Measurements from ENCODE around the gene EMP1. TPM values are rescaled to one million over a fixed set of nuclear protein-coding genes. Genes with fewer than 3 reads are reported as not detected.

Gene EMP1
- total and polyA plus RNA-seq, 9 of the 15 experiments (the other 6 are each of a cell fraction or from before 2014, with no cell fraction given), result 0.10 to 0.60 TPM; not detected in 7

DNA sequence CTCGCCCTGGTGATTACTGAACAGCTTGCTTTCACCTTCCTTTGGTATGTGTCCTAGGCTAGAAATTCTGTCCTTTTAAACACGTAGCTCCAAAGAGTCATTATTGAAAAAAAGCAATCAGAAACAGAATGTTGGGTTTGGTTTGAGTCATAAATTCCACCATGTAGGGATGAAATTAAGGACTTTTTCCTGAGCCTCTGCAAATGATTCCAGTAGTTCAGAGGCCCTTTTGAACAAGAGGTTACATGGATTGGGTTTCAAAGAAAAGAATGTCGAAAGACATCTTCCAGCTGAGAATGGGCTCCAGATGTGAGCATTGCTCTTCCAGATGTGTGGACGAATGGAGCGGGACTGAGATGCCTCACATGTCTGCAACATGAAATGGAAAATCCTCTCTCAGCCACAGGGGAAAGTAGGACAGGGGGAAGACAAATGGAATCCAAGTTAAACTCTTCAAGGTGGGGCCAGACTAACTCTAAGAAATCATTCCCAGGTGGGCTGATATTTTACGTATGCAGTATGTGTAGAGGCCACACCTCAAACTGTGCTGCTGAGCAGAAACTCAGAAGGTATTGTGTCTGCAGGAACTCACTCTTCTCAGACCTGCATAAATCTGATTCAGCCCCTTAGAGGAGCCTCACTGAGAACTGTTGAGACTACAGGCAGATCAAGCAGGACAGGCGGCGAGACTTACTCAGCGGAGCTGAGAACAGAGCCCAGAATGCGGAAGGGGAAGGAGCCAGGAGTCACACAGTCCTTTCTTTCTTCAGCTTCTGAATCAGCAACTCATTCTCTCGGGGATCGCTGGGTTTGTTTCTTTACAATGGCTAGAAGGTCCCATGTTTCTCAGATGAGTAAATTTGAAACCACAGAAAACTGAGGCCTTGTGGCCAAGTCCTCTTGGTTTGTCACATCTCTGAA lies 23.3 kb upstream of the EMP1 start:
- no peak for ATAC-seq
- in situ Hi-C loops (cut with MboI), result no loop called here
- no peak for FAIRE-seq
- H3K4me2 ChIP-seq (ENCODE audit: insufficient read depth, low read length), result no peak overlapping the region
- 3% methylated on average over 11 of the region's 12 CpGs for WGBS (ENCODE audit: insufficient coverage, low coverage, missing lambda C conversion rate)
- H3K9me3 ChIP-seq (replicated peaks; ENCODE audit: control insufficient read depth, insufficient read depth, low read depth, low read length), result no peaks in the 10 kb centered on the region
- no peaks in the 10 kb centered on the region; a peak in 1 of 5 replicates for H3K27me3 ChIP-seq (ENCODE audit: control insufficient read depth in 2 of 2, insufficient read depth in 2 of 2, low read length in 2 of 2)
- ChIA-PET POLR2A (no interaction called here), CTCF (ENCODE audit: low intra/inter-chr PET ratio) (no interaction called here)
- H3K79me2 ChIP-seq (ENCODE audit: control insufficient read depth, insufficient read depth, low read length), result no peaks in the 10 kb centered on the region
- H4K20me1 ChIP-seq (replicated peaks; ENCODE audit: control insufficient read depth, insufficient read depth, low read length), result no peaks in the 10 kb centered on the region
- no peaks in the 10 kb centered on the region for H3K36me3 ChIP-seq (ENCODE audit: control insufficient read depth, insufficient read depth, low read length)
- no TSS peak for BruUV-seq (replicated peaks)
- no peaks in the 10 kb centered on the region for H3K4me1 ChIP-seq (replicated peaks in 1 of 2; ENCODE audit: control insufficient read depth in 2 of 2, insufficient read depth in 2 of 2, low read length in 2 of 2)
- no peaks in the 10 kb centered on the region for H3K9me1 ChIP-seq (ENCODE audit: control insufficient read depth, insufficient read depth, low read length)
- no peak for DNase-seq (ENCODE audit: extremely low read depth in 1 of 4, low spot score in 3 of 4)
- H3K9ac ChIP-seq (ENCODE audit: insufficient read depth in 1 of 2, low read depth in 2 of 2, low read length in 2 of 2), result no peak overlapping the region
- intact Hi-C loops (cut with micrococcal nuclease), result no loop called here
- H3K4me3 ChIP-seq, result no peak overlapping the region
- H3K27ac ChIP-seq (ENCODE audit: extremely low read depth, low read depth, low read length), result no peak overlapping the region
- no peak overlapping the region for H2AFZ ChIP-seq (ENCODE audit: low read depth, low read length)
- TF ChIP-seq ZNF347 (CRISPR knock-in tag; IDR thresholded peaks at IDR 0.05; ENCODE audit: low read depth) (no peak), SMARCE1 (IDR thresholded peaks at IDR 0.05) (no peak), ZNF518B (CRISPR knock-in tag; IDR thresholded peaks at IDR 0.05) (no peak), ZEB2 (IDR thresholded peaks at IDR 0.05) (no peak), GABPB2 (CRISPR knock-in tag; conservative IDR thresholded peaks at IDR 0.05) (no peak), CEBPG (CRISPR knock-in tag; IDR thresholded peaks at IDR 0.05) (no peak), CEBPG (tag; conservative IDR thresholded peaks at IDR 0.05 in 1 of 2, IDR thresholded peaks at IDR 0.05 in 1 of 2) (no peak), ARHGAP35 (IDR thresholded peaks at IDR 0.05; ENCODE audit: partially characterized antibody) (no peak), SFPQ (IDR thresholded peaks at IDR 0.05; ENCODE audit: low read depth, low read length) (no peak), MTA1 (IDR thresholded peaks at IDR 0.05; ENCODE audit: borderline replicate concordance) (no peak), ADNP (tag; IDR thresholded peaks at IDR 0.05) (no peak), BRCA1 (IDR thresholded peaks at IDR 0.05) (no peak), BRCA1 (CRISPR knock-in tag; IDR thresholded peaks at IDR 0.05) (no peak)
- TF ChIP-seq, protein P1, sequence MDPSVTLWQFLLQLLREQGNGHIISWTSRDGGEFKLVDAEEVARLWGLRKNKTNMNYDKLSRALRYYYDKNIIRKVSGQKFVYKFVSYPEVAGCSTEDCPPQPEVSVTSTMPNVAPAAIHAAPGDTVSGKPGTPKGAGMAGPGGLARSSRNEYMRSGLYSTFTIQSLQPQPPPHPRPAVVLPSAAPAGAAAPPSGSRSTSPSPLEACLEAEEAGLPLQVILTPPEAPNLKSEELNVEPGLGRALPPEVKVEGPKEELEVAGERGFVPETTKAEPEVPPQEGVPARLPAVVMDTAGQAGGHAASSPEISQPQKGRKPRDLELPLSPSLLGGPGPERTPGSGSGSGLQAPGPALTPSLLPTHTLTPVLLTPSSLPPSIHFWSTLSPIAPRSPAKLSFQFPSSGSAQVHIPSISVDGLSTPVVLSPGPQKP (CRISPR knock-in tag; IDR thresholded peaks at IDR 0.05), result no peak
